ENCODE measurements around the gene BATF2. TPM values are rescaled to one million over a fixed set of nuclear protein-coding genes. Genes with fewer than 3 reads are reported as not detected.
"Not testable (repeated sequence)": the region's sequence is repeated elsewhere in the genome, so short reads cannot be mapped to it uniquely, and the experiment has no call there.

The BATF2 gene
- total RNA-seq, 1 donor from 2014 or later: not detected

DNA sequence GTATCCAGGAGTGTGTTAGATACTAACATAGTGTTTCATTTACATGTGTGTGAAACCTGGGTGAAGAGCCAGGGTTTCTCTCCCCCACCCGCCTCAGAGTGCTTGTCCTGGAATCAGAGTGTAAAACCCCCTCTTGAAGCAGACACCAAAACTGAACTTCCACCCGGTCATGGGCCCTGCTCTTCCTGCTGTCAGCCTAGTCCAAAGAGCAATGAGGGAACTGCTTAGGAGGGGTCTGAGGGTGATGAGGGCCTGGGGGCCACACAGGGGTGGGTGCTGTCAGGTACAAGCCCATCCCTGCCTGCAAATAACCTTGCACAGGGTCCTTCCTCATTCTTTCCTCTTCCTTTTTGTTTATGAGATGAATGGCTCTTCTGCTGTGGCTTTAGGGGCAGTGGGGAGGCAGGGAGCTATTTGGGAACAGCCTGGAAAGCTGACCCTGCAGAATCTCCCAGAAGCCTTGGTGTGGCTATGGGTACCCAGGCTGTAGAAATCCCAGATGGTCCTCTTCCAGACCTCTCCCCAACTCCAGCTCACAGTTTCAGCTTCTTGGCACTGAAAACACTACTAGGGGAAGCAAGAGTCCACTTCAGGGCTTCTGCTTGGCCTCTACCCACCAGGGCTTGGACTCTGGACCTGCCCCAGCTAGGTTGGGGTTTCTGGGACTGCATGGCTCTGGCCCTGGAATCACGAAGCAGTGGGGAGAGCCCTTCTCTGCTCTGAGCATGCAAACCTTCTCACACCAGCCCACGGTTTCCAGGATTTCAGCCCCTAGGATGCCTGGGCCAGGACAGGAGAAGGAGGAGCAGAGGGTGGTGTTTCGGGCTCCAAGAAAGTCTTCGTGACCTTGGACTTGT, 8.5 kb downstream of the BATF2 start:
- intact Hi-C loops (cut with DNase I): no loop called here

DNA sequence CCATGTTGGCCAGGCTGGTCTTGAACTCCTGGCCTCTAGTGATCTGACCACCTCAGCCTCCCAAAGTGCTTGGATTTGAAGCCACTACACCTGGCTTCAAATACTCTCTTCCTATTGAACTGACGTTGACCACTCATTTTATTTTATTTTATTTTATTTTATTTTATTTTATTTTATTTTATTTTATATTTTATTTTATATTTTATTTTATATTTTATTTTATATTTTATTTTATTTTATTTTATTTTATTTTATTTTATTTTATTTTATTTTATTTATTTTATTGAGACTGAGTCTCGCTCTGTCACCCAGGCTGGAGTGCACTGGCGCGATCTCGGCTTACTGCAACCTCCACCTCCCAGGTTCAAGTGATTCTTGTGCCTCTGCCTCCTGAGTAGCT, 13.4 kb downstream of the BATF2 start:
- H3K36me3 ChIP-seq; H3K27me3 ChIP-seq; intact Hi-C loops (cut with DNase I); H3K9me3 ChIP-seq; H3K4me1 ChIP-seq; H3K4me3 ChIP-seq; DNase-seq (ENCODE audit: extremely low spot score in 2 of 2); H3K27ac ChIP-seq: not testable (repeated sequence)

More for the DNA sequence above, 8.5 kb downstream of the BATF2 start:
- Histone ChIP-seq H3K36me3 (no peaks in the 10 kb centered on the region), H3K4me3 (no peak overlapping the region), H3K4me1 (peaks cover 10% of the 10 kb centered on the region), H3K27me3 (no peaks in the 10 kb centered on the region), H3K27ac (no peak overlapping the region), H3K9me3 (no peaks in the 10 kb centered on the region)
- DNase-seq (ENCODE audit: extremely low spot score in 2 of 2): no peak
- no peak for TF ChIP-seq POLR2A (IDR thresholded peaks at IDR 0.05)
- no peak for TF ChIP-seq POLR2AphosphoS5 (IDR thresholded peaks at IDR 0.05; ENCODE audit: insufficient read depth in 1 of 2, low read depth in 1 of 2)
- TF ChIP-seq, protein P1, sequence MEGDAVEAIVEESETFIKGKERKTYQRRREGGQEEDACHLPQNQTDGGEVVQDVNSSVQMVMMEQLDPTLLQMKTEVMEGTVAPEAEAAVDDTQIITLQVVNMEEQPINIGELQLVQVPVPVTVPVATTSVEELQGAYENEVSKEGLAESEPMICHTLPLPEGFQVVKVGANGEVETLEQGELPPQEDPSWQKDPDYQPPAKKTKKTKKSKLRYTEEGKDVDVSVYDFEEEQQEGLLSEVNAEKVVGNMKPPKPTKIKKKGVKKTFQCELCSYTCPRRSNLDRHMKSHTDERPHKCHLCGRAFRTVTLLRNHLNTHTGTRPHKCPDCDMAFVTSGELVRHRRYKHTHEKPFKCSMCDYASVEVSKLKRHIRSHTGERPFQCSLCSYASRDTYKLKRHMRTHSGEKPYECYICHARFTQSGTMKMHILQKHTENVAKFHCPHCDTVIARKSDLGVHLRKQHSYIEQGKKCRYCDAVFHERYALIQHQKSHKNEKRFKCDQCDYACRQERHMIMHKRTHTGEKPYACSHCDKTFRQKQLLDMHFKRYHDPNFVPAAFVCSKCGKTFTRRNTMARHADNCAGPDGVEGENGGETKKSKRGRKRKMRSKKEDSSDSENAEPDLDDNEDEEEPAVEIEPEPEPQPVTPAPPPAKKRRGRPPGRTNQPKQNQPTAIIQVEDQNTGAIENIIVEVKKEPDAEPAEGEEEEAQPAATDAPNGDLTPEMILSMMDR (IDR thresholded peaks at IDR 0.05): no peak

DNA sequence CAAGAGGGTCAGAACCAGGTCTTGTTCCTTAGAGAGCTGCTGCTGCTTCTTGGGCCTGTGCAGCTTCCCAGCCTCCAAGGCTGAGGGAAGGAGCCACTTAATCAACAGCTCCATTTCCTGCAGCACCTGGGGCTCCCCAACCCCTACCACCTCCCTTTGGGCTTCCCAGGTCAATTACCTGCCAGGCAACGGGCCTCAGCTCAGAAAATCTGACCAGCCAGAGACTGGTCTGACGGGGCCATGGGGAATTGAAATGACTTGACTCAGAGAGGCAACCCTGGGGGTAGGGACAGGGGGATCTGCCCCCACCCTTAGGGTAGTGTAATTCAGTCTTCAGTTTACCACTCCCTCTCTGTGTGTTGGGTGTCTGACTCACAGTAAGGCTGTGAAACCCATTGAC, 20.1 kb downstream of the BATF2 start:
- no peaks in the 10 kb centered on the region for H3K36me3 ChIP-seq
- TF ChIP-seq POLR2AphosphoS5 (IDR thresholded peaks at IDR 0.05; ENCODE audit: insufficient read depth in 1 of 2, low read depth in 1 of 2) (no peak), POLR2A (IDR thresholded peaks at IDR 0.05) (no peak)
- TF ChIP-seq, protein P1 (IDR thresholded peaks at IDR 0.05): no peak
- no peak overlapping the region for H3K4me3 ChIP-seq
- no peaks in the 10 kb centered on the region for H3K9me3 ChIP-seq
- H3K27ac ChIP-seq: no peak overlapping the region
- no peaks in the 10 kb centered on the region for H3K27me3 ChIP-seq
- no peak for DNase-seq (ENCODE audit: extremely low spot score in 2 of 2)
- peaks cover 6% of the 10 kb centered on the region for H3K4me1 ChIP-seq
- intact Hi-C loops (cut with DNase I): no loop called here

DNA sequence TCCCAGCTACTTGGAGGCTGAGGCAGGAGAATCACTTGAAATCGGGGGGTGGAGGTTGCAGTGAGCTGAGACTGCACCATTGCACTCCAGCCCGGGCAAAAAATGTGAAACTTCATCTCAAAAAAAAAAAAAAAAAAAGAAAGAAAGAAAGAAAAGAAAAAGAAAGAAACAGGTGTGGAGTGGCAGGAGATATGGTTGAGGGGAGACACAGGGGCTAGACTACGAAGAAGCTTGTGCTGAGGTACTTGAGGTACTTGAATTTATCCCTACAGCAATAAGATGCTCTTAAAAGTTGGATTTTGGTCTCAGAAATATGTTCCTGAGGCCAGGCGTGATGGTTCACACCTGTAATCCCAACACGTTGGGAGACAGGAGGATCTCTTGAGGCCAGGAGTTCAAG, 22.6 kb downstream of the BATF2 start:
- H3K4me1 ChIP-seq: peaks cover 10% of the 10 kb centered on the region
- H3K4me3 ChIP-seq: no peak overlapping the region
- no peaks in the 10 kb centered on the region for H3K27me3 ChIP-seq
- TF ChIP-seq POLR2A (IDR thresholded peaks at IDR 0.05): no peak
- TF ChIP-seq, protein P1 (IDR thresholded peaks at IDR 0.05): no peak
- no peak for TF ChIP-seq POLR2AphosphoS5 (IDR thresholded peaks at IDR 0.05; ENCODE audit: insufficient read depth in 1 of 2, low read depth in 1 of 2)
- H3K36me3 ChIP-seq: no peaks in the 10 kb centered on the region
- no peak overlapping the region for H3K27ac ChIP-seq
- no peaks in the 10 kb centered on the region for H3K9me3 ChIP-seq
- DNase-seq (ENCODE audit: extremely low spot score in 2 of 2): no peak
- intact Hi-C loops (cut with DNase I): no loop called here

DNA sequence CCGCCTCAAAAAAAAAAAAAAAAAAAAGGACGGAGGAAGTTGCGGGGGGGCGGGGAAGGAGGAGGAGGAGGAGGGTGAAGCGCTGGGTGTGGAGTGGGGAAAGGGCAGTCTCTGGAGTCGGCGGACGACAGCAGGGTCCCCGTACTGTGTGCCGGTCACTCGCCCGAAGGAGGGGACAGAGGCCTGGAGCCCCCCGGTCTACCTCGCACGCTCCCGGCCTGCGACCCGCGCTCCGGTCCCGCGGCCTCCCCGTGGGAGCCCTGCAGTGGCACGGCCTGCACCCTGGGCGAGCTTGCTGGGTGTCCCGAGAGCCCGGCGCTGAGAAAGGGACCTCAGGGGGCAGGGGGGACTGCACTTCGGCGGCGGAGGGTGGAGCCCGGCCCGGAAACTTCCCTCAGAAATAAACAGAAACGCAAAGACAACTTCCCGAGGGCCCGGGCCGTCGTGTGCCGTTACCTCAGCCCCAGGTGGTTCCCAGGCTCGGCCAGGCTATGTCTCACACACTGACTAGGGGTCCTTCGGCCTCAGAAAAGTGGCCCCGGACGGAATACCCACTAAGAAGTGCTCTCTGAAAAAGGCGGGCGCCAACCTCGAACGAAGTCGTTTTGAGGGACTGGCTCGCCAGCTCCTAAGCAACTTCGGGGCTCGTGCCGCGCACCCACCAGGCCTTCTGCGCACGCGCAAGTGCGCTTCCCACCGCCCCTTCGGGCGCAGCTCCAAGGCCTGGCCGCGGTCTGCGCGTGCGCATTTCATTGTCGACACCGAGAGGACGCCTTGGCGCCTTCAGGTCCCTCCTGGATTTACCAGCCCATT, 25.1 kb downstream of the BATF2 start, which contains the start of gene MAJIN:
TSS of gene MAJIN (minus strand) at position 688 of the 813 bp plus-strand sequence. CDS start 12,703 bp downstream, outside the sequence.
- intact Hi-C loops (cut with DNase I): no loop called here
- H3K27ac ChIP-seq: no peak within 1 kb of the TSS
- no peak for DNase-seq (ENCODE audit: extremely low spot score in 2 of 2)

More for the DNA sequence above, 25.1 kb downstream of the BATF2 start, which contains the start of gene MAJIN:
- H3K36me3 ChIP-seq: no peaks in the 10 kb centered on the region
- H3K4me1 ChIP-seq: peaks cover 10% of the 10 kb centered on the region
- no peaks in the 10 kb centered on the region for H3K27me3 ChIP-seq
- H3K4me3 ChIP-seq: peak within 1 kb of the TSS; percentile 29 to 35
- H3K9me3 ChIP-seq: no peaks in the 10 kb centered on the region
- no peak for TF ChIP-seq POLR2A (IDR thresholded peaks at IDR 0.05)
- TF ChIP-seq POLR2AphosphoS5 (IDR thresholded peaks at IDR 0.05; ENCODE audit: insufficient read depth in 1 of 2, low read depth in 1 of 2): peak; percentile 47 to 75

All from vagina (tissue), 2 donors.